Measurements from ENCODE around the gene KRI1.

Gene KRI1

DNA sequence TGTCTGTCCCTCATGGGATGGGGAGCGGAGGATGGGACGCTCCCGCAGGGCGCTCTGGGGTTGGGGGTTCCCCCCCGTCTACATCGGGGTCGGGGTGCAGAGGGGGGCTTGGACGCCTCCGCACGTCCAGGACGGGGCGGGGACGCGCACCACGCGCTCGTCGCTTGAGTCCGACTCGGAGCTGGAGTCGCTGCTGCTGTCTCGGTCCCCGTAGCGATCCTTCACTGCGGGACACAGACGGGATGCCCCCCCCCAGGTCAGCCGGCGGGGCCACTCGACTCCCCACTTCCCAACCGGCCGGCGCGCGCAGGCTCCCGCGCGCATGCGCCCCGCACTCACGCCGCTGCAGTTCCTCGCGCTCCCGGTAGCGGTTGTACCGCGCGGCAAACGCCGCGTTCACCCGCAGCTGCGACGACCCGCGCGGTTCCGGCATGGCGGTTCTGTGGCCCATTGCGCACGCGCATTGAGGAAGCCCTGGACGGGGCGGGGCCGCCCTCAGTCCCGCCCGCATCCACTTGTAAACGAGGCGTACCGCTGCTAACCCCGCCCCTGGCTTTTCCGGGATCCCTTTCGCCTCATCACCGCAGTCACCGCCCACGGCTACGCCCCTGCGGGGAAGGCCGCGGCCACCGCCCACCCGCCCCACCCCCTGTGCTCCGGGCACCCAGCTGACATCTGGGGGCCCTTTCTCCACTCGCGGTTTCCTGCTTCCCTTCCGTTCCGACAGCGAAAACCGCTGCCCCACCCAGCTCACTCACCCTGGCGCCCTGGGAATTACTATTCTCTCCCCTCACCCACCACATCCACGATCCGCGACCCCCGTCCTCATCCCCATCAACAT, at the start of gene KRI1:
TSS of gene KRI1 (minus strand) at position 444 of the 841 bp plus-strand sequence. CDS start at position 433, 11 bp downstream.
- Histone ChIP-seq H3K4me3 (ENCODE audit: low read length) (peak within 1 kb of the TSS; percentile 85), H3K27ac (ENCODE audit: low read length) (peak within 1 kb of the TSS; percentile 3), H3K27me3 (ENCODE audit: insufficient read depth, low read length) (peaks cover 18% of the 10 kb centered on the region), H3K9me3 (ENCODE audit: insufficient read depth, low read depth, low read length) (no peaks in the 10 kb centered on the region), H3K9ac (ENCODE audit: low read depth, low read length) (peak within 1 kb of the TSS; percentile 93), H3K36me3 (ENCODE audit: insufficient read depth, low read depth, low read length) (peaks cover 17% of the 10 kb centered on the region), H3K4me1 (ENCODE audit: insufficient read depth, low read length) (peaks cover 6% of the 10 kb centered on the region; the same call in 1 of the 2 replicates)

DNA sequence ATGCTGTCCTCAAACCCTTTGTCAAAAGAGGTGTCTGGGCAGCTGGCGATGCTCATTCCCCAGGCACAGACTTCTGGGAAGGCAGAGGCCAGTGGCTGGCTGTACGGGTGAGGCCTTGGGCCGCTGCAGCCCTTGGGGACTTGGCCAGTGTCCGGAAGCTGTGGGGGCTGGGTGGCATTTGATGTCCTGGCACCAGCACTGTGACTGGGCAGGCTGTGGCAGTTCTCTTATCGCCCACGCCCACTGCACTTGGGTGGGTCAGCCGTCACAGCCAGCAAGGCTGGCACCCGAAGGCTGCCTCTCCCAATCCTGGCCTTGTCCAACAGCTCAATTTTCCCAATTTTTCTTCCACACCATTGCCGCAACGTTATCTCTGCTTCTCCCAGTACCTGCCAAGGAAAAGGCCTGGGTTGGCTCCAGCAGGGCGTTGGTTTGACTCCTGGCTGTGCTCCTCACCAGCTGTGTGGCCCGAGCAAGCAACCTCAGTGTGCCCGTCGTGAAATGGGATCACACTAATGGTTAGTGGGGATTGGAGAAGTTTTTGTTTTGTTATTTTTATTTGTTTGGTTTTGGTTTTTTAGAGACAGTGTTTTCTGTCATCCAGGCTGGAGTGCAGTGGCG, 46.8 kb upstream of the KRI1 start:
- Histone ChIP-seq H3K4me1 (ENCODE audit: insufficient read depth, low read length) (no peaks in the 10 kb centered on the region), H3K9me3 (ENCODE audit: insufficient read depth, low read depth, low read length) (no peaks in the 10 kb centered on the region), H3K9ac (ENCODE audit: low read depth, low read length) (no peak overlapping the region), H3K27ac (ENCODE audit: low read length) (no peak overlapping the region), H3K4me3 (ENCODE audit: low read length) (no peak overlapping the region), H3K27me3 (ENCODE audit: insufficient read depth, low read length) (no peaks in the 10 kb centered on the region), H3K36me3 (ENCODE audit: insufficient read depth, low read depth, low read length) (no peaks in the 10 kb centered on the region)

DNA sequence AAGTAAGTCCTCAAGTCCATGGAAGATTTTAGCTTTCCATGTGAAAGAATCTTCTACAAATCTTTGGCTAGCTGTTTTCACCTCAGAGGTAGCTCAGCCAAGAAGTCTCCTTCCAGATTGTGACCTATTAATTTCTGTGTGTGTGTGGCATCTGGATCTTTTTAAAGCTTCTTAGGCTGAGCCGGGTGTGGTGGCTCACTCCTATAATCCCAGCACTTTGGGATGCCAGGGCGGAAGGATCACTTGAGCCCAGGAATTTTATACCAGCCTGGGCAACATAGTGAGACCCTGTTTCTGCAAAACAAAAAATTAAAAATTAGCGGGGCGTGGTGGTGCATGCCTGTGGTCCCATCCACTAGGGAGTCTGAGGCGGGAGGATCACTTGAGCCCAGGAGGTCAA, 46.1 kb upstream of the KRI1 start:
- Histone ChIP-seq H3K9ac (ENCODE audit: low read depth, low read length) (no peak overlapping the region), H3K27ac (ENCODE audit: low read length) (no peak overlapping the region), H3K36me3 (ENCODE audit: insufficient read depth, low read depth, low read length) (no peaks in the 10 kb centered on the region), H3K4me3 (ENCODE audit: low read length) (no peak overlapping the region), H3K9me3 (ENCODE audit: insufficient read depth, low read depth, low read length) (no peaks in the 10 kb centered on the region), H3K27me3 (ENCODE audit: insufficient read depth, low read length) (no peaks in the 10 kb centered on the region), H3K4me1 (ENCODE audit: insufficient read depth, low read length) (no peaks in the 10 kb centered on the region)

DNA sequence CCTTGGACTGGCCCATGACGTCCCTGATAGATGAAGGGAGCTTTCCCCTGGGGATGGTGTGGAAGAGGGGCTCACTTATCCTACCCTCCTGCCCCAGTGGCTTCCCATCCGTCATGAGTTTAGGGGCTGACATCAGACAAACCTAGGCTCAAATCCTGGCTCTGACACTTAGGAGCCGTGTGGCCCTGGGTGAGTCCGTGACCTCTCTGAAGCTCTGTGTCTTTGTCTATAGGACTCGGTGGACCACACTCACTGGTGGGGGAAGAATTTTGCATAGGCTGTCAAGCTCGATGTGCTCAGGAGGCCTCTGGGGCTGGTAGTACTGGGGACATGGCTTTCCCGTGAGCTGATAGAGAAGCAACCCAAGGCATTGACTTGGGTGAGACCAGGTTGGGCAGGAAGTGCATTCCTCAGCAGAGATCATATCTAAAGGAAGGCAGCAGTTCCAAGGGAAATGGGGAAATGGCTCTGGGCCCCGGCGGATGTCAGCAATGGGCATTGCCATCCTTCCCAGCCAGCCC, 38.7 kb upstream of the KRI1 start:
- Histone ChIP-seq H3K27ac (ENCODE audit: low read length) (no peak overlapping the region), H3K27me3 (ENCODE audit: insufficient read depth, low read length) (no peaks in the 10 kb centered on the region), H3K9ac (ENCODE audit: low read depth, low read length) (peak overlapping the region; percentile 30; the same call in 1 of the 2 replicates), H3K4me3 (ENCODE audit: low read length) (no peak overlapping the region), H3K4me1 (ENCODE audit: insufficient read depth, low read length) (peaks cover 9% of the 10 kb centered on the region; the same call in 1 of the 2 replicates), H3K36me3 (ENCODE audit: insufficient read depth, low read depth, low read length) (no peaks in the 10 kb centered on the region), H3K9me3 (ENCODE audit: insufficient read depth, low read depth, low read length) (no peaks in the 10 kb centered on the region)

DNA sequence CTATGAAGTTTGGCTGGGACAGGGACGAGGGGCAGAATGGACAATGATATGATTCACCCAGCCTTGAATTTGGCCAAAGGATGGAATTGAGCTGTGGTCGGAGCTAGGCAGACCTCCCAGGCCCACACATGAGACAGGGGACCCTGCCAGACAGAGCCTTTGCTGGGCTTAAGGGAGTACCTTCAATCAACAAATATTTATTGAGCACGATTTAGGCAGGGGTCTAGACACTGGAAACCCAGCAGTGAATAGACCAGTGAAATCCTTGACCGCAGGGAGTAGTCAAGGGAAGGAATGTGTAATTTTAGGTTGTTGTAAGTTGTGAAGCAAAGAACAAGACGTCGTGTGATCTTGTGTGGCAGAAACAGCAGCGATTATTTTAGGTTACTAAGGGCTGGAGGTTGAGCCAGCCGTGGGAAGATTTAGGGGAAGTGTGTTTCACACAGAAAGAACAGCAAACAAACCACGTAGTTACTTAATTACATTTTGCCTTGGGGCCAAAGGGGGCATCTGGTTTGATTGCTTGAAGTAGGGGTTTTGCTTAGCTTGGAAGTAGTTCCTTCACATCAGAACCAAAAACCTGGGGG, 38.2 kb upstream of the KRI1 start:
- H3K4me3 ChIP-seq (ENCODE audit: low read length) = peak overlapping the region; percentile 79; the same call in 1 of the 2 replicates
- peak overlapping the region; percentile 75; the same call in 1 of the 2 replicates for H3K9ac ChIP-seq (ENCODE audit: low read depth, low read length)
- H3K36me3 ChIP-seq (ENCODE audit: insufficient read depth, low read depth, low read length) = no peaks in the 10 kb centered on the region
- H3K4me1 ChIP-seq (ENCODE audit: insufficient read depth, low read length) = peaks cover 9% of the 10 kb centered on the region; the same call in 1 of the 2 replicates
- no peaks in the 10 kb centered on the region for H3K9me3 ChIP-seq (ENCODE audit: insufficient read depth, low read depth, low read length)
- no peaks in the 10 kb centered on the region for H3K27me3 ChIP-seq (ENCODE audit: insufficient read depth, low read length)
- H3K27ac ChIP-seq (ENCODE audit: low read length) = no peak overlapping the region

DNA sequence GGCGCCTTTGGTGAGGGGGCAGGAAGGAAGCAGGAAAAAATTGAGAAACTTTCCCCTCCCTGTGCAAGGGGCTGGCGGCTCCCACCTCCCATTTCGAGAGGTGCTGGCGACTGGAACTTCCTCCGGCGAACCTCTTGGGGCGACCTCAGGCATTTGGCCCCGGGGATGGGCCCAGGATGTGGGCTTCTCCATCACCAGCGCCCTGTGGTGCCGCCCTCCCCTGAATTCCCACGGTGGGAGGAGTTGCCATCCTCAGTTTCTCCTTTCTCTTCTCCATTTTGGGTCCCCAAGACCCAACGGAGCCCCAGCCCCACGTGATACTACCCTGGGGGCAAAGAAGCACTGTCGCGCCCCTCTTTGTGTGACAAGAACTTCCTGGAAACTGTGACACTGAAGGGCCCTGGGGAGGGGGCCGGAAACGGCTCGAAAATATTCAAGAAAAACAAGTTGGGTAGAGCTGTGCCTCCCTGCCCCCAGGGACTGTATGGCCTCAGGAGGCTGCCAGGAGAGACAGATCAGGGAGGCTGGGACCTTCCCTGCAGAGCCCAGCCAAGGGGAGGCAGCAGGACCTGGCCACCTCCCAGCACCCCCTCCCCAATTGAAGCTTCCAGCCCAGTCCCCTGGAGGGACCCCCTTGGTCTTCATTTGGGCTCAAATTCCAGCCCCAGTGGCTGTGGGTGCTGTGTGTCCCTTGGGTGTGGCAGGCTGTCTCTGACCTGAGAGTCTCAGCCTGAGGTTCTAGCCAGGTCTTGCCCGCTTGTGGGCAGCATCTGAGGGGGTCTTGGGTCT, 37.5 kb upstream of the KRI1 start:
- Histone ChIP-seq H3K9ac (ENCODE audit: low read depth, low read length) (peak overlapping the region; percentile 75), H3K27me3 (ENCODE audit: insufficient read depth, low read length) (no peaks in the 10 kb centered on the region), H3K36me3 (ENCODE audit: insufficient read depth, low read depth, low read length) (no peaks in the 10 kb centered on the region), H3K4me1 (ENCODE audit: insufficient read depth, low read length) (peaks cover 9% of the 10 kb centered on the region; the same call in 1 of the 2 replicates), H3K27ac (ENCODE audit: low read length) (no peak overlapping the region), H3K9me3 (ENCODE audit: insufficient read depth, low read depth, low read length) (no peaks in the 10 kb centered on the region), H3K4me3 (ENCODE audit: low read length) (peak overlapping the region; percentile 79)

DNA sequence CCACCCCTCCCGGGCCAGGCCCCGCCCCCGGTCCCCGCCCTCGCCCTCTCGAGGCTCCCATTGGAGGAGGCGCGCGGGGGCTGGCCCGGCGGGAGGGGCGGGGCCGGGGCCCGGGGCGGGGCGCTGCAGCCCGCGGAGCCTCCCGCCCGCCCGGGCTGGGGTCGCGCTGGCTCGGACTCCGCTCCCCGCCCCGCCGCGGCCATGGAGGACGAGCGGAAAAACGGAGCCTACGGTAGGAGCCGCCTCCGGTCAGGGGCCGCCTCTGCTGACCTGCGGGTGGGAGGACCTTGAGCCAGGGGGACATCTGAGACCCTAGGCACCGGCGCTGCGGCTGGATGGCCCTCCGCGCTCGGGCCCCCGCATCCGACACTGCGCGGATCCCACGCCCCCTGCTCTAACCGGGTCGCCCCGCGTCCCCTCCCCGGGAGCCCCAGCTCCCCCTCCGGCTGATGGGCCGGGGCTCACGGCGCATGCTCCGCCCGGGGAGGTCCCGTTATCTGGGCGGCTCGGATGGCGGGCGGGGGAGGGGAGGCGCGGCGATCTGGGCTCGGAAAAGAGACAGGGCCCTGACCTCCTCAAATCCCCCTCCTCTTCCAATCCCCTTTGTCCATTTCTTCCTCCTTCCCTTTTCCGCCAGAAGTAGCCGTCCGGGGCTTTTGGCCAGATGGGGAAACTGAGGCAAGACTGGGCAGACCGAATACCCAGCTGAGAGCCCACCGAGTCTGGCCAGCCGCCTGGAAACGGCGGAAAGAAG, 36.7 kb upstream of the KRI1 start:
- Histone ChIP-seq H3K9ac (ENCODE audit: low read depth, low read length) (peak overlapping the region; percentile 75), H3K4me1 (ENCODE audit: insufficient read depth, low read length) (peaks cover 9% of the 10 kb centered on the region; the same call in 1 of the 2 replicates), H3K27ac (ENCODE audit: low read length) (peak overlapping the region; percentile 31)

DNA sequence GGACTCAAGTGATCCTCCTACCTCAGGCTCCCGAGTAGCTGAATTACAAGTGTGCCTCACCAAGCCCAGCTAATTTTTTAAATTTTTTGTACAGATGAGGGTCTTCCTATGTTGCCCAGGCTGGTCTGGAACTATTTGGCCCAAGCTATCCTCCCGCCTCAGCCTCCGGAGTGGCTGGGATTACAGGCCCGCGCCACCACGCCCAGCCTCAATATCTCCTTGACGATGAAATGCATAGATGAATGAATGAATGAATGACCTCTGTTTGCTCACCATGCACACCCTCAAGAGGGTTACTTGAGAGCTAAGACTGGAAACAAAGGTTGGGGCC, 36.2 kb upstream of the KRI1 start:
- Histone ChIP-seq H3K4me3 (ENCODE audit: low read length) (no peak overlapping the region), H3K9me3 (ENCODE audit: insufficient read depth, low read depth, low read length) (no peaks in the 10 kb centered on the region), H3K9ac (ENCODE audit: low read depth, low read length) (no peak overlapping the region), H3K4me1 (ENCODE audit: insufficient read depth, low read length) (peaks cover 9% of the 10 kb centered on the region; the same call in 1 of the 2 replicates), H3K27me3 (ENCODE audit: insufficient read depth, low read length) (no peaks in the 10 kb centered on the region), H3K36me3 (ENCODE audit: insufficient read depth, low read depth, low read length) (no peaks in the 10 kb centered on the region), H3K27ac (ENCODE audit: low read length) (no peak overlapping the region)

More for the DNA sequence above, 36.7 kb upstream of the KRI1 start:
- peak overlapping the region; percentile 79 for H3K4me3 ChIP-seq (ENCODE audit: low read length)
- no peaks in the 10 kb centered on the region for H3K36me3 ChIP-seq (ENCODE audit: insufficient read depth, low read depth, low read length)
- no peaks in the 10 kb centered on the region for H3K9me3 ChIP-seq (ENCODE audit: insufficient read depth, low read depth, low read length)
- H3K27me3 ChIP-seq (ENCODE audit: insufficient read depth, low read length) = no peaks in the 10 kb centered on the region

DNA sequence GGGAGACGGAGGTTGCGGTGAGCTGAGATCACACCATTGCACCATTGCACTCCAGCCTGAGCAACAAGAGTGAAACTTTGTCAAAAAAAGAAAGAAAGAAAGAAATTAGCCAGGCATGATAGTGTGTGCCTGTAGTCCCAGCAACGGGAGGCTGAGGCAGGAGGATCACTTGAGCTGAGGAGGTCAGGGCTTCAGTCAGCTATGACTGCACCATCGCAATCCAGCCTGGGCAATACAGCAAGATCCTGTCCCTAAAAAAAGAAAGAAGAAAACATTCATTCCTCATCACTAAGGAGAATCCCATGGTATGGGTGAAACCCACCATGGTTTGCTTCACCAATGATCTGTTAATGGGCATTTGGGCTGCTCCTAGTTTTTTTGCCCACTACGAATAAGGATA, 34.3 kb upstream of the KRI1 start:
- no peaks in the 10 kb centered on the region for H3K9me3 ChIP-seq (ENCODE audit: insufficient read depth, low read depth, low read length)
- no peaks in the 10 kb centered on the region for H3K36me3 ChIP-seq (ENCODE audit: insufficient read depth, low read depth, low read length)
- no peak overlapping the region for H3K27ac ChIP-seq (ENCODE audit: low read length)
- H3K27me3 ChIP-seq (ENCODE audit: insufficient read depth, low read length) = no peaks in the 10 kb centered on the region
- peaks cover 9% of the 10 kb centered on the region; the same call in 1 of the 2 replicates for H3K4me1 ChIP-seq (ENCODE audit: insufficient read depth, low read length)
- H3K9ac ChIP-seq (ENCODE audit: low read depth, low read length) = no peak overlapping the region
- no peak overlapping the region for H3K4me3 ChIP-seq (ENCODE audit: low read length)

DNA sequence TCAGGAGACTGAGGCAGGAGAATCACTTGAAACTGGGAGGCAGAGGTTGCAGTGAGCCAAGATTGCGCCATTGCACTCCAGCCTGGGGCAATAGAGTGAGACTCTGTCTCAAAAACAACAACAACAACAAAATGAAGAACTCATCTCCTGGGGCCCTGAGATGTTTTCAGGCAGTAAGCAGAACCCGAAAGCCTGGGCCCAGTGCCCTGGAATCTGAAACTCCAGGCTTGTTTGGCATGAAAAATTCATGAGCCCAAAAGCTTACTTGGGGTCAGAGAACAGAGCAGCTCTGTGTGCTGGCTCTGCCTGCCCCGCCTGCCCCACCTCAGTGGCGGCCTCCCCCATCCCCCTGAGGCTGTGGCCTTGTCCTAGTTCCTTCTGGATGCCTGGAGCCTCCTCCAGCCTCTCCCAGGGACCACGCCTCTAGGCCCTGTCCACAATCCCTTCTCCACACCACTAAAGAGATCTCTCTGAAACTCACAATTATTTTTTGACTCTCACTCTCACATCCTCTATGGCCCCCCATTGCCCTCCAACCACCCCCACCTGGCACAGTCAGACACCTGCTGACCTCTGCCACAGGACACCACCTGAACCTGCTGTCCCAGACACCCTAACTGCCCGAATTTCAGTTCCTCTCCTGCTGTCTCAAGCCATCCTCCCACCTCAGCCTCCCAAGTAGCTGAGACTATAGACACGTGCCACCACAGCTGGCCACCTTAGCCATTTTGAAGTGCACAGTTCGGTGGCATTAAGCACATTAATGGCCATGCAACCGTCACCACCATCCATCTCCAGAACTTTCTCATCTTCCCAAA, 28.2 kb upstream of the KRI1 start:
- Histone ChIP-seq H3K4me1 (ENCODE audit: insufficient read depth, low read length) (no peaks in the 10 kb centered on the region), H3K4me3 (ENCODE audit: low read length) (no peak overlapping the region), H3K9ac (ENCODE audit: low read depth, low read length) (no peak overlapping the region), H3K9me3 (ENCODE audit: insufficient read depth, low read depth, low read length) (no peaks in the 10 kb centered on the region), H3K36me3 (ENCODE audit: insufficient read depth, low read depth, low read length) (no peaks in the 10 kb centered on the region), H3K27me3 (ENCODE audit: insufficient read depth, low read length) (no peaks in the 10 kb centered on the region; the same call in 1 of the 2 replicates), H3K27ac (ENCODE audit: low read length) (no peak overlapping the region)
